Activated B cell treated with CpG ODN at 0.5 μM for 24 hours (primary cell): ENCODE measurements around the gene CYSLTR2. TPM values are rescaled to one million over a fixed set of nuclear protein-coding genes. Genes with fewer than 3 reads are reported as not detected.
"Not testable (repeated sequence)": the region's sequence is repeated elsewhere in the genome, so short reads cannot be mapped to it uniquely, and the experiment has no call there.

Experiments used
- ATAC-seq: fragments of 200-7000 bp; cut with Tn5 transposase; one replicate; pipeline ENCODE4 v1.10.0; 2021; ENCODE audit warnings: low read depth, mild to moderate bottlenecking, moderate library complexity
- CTCF ChIA-PET: fragments of 350-600 bp; sonication (Branson Sonifier 250); formaldehyde crosslinking; loops from one replicate; lab custom pipeline; 2021; ENCODE audit warnings: antibody characterized with exemption; lab: Charles Lee
- POLR2A ChIA-PET: fragments of 350-600 bp; sonication (Branson Sonifier 250); formaldehyde crosslinking; loops from one replicate; lab custom pipeline; 2021; ENCODE audit warnings: antibody characterized with exemption; lab: Charles Lee
- DNase-seq: peaks from one replicate; pipeline ENCODE4 v3.0.0; 2022
- H3K27ac Mint-ChIP-seq: one replicate; pipeline ENCODE4 v1.8.0; 2020; ENCODE audit warnings: mixed read lengths
- H3K27me3 Mint-ChIP-seq: one replicate; pipeline ENCODE4 v1.8.0; 2021; ENCODE audit warnings: mixed read lengths
- H3K36me3 Mint-ChIP-seq: one replicate; pipeline ENCODE4 v1.8.0; 2021; ENCODE audit warnings: low read depth, mixed read lengths
- H3K4me1 Mint-ChIP-seq: one replicate; pipeline ENCODE4 v1.8.0; 2021; ENCODE audit warnings: mixed read lengths
- H3K4me3 Mint-ChIP-seq: one replicate; pipeline ENCODE4 v1.8.0; 2020; ENCODE audit warnings: mild to moderate bottlenecking, mixed read lengths
- H3K9me3 Mint-ChIP-seq: one replicate; pipeline ENCODE4 v1.8.0; 2020; ENCODE audit warnings: mixed read lengths
- intact Hi-C: fragments of 100-400 bp; cut with micrococcal nuclease; formaldehyde crosslinking; loops from one replicate; pipeline ENCODE4 v1.15.1; 2024
- total RNA-seq: library from RNA; stranded (reverse); gene quantifications from 2 replicates; pipeline ENCODE4 v1.2.3, GENCODE V29; 2022
- TF ChIP-seq, protein P1 (sequence below): fragments of 200-600 bp; IDR thresholded peaks from one replicate; pipeline ENCODE4 v1.8.0; 2022; ENCODE audit warnings: antibody characterized with exemption, mild to moderate bottlenecking

Gene CYSLTR2
- total RNA-seq, 1 donor from 2014 or later, result 0.11 TPM

DNA sequence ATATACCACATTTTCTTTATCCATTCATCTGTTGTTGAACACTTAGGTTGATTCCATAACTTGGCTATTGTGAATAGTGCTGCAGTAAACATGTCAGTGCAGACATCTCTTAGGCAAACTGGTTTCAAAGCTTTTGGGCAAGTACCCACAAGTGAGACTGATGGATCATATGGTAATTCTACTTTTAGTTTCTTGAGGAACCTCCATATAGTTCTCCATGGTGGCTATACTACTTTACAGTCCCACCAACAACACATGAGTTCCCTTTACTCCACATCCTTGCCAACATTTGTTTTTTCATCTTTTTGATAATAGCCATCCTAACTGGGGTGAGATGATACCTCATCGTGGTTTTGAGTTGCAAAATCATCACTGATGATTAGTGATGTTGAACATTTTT, 8.5 kb downstream of the CYSLTR2 start:
- Mint-ChIP-seq H3K36me3 (no peaks in the 10 kb centered on the region), H3K9me3 (peaks cover 21% of the 10 kb centered on the region), H3K27ac (no peak overlapping the region), H3K27me3 (peaks cover 1% of the 10 kb centered on the region), H3K4me1 (peaks cover 13% of the 10 kb centered on the region), H3K4me3 (no peak overlapping the region)
- DNase-seq (no peak), ATAC-seq (no peak)
- TF ChIP-seq, protein P1, sequence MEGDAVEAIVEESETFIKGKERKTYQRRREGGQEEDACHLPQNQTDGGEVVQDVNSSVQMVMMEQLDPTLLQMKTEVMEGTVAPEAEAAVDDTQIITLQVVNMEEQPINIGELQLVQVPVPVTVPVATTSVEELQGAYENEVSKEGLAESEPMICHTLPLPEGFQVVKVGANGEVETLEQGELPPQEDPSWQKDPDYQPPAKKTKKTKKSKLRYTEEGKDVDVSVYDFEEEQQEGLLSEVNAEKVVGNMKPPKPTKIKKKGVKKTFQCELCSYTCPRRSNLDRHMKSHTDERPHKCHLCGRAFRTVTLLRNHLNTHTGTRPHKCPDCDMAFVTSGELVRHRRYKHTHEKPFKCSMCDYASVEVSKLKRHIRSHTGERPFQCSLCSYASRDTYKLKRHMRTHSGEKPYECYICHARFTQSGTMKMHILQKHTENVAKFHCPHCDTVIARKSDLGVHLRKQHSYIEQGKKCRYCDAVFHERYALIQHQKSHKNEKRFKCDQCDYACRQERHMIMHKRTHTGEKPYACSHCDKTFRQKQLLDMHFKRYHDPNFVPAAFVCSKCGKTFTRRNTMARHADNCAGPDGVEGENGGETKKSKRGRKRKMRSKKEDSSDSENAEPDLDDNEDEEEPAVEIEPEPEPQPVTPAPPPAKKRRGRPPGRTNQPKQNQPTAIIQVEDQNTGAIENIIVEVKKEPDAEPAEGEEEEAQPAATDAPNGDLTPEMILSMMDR, result no peak
- intact Hi-C loops, result no loop called here
- ChIA-PET CTCF (no interaction called here), POLR2A (no interaction called here)

DNA sequence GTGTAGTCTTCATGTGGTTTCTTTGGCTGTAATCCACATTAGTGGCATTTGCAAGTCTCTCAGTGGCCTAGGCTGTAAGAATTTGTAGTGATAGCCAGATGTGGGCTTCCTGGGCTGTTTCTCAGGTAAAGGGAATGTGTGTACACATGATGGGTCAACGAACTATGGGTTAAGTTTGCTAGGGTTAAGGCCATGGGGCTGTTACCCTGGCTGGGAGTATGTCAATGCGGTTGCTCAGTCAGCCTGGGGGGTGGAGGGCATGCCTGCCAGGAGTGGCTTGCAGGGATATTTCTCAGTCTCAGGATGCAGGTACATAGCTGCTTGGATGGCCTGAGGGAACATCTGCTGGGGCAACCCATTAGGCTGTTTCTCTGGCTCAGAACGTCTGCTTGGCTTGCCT, 13.4 kb downstream of the CYSLTR2 start:
- Mint-ChIP-seq H3K4me1 (no peaks in the 10 kb centered on the region), H3K4me3 (no peak overlapping the region), H3K9me3 (peaks cover 38% of the 10 kb centered on the region), H3K36me3 (peaks cover 3% of the 10 kb centered on the region), H3K27ac (no peak overlapping the region), H3K27me3 (peaks cover 4% of the 10 kb centered on the region)
- intact Hi-C loops, result no loop called here
- TF ChIP-seq, protein P1, result no peak
- POLR2A ChIA-PET, result no interaction called here
- ATAC-seq (no peak), DNase-seq (no peak)
- CTCF ChIA-PET, result no interaction called here

DNA sequence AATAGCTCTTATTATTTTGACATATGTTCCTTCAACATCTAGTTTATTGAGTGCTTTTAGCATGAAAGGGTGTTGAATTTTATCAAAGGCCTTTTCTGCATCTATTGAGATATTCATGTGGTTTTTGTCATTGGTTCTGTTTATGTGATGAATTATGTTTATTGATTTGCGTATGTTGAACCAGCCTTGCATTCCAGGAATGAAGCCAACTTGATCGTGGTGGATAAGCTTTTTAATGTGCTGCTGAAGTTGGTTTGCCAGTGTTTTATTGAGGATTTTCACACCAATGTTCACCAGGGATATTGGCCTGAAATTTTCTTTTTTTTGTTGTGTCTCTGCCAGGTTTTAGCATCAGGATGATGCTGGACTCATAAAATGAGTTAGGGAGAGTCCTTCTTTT, 17.7 kb downstream of the CYSLTR2 start:
- H3K9me3 Mint-ChIP-seq, result peaks cover 35% of the 10 kb centered on the region
- DNase-seq, H3K4me1 Mint-ChIP-seq, intact Hi-C loops, CTCF ChIA-PET, H3K27ac Mint-ChIP-seq, H3K4me3 Mint-ChIP-seq, H3K27me3 Mint-ChIP-seq, ATAC-seq, POLR2A ChIA-PET, H3K36me3 Mint-ChIP-seq: not testable (repeated sequence)

DNA sequence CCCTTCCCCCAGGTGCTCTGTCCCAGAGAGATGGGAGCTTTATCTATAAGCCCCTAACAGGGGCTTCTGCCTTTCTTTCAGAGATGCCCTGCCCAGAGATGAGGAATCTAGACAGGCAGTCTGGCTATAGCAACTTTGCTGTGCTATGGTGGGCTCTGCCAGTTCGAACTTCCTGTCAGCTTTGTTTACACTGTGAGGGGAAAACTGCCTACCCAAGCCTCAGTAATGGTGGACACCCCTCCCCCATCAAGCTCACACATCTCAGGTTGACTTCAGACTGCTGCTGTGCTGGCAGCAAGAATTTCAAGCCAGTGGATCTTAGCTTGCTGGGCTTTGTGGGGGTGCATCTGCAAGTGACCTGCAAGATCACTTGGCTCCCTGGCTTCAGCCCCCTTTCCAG, 21.5 kb downstream of the CYSLTR2 start:
- ChIA-PET POLR2A (no interaction called here), CTCF (no interaction called here)
- Mint-ChIP-seq H3K27ac (no peak overlapping the region), H3K27me3 (peaks cover 14% of the 10 kb centered on the region), H3K4me1 (no peaks in the 10 kb centered on the region), H3K4me3 (no peak overlapping the region), H3K9me3 (peaks cover 20% of the 10 kb centered on the region), H3K36me3 (peaks cover 4% of the 10 kb centered on the region)
- TF ChIP-seq, protein P1, result no peak
- DNase-seq (no peak), ATAC-seq (no peak)
- intact Hi-C loops, result no loop called here

DNA sequence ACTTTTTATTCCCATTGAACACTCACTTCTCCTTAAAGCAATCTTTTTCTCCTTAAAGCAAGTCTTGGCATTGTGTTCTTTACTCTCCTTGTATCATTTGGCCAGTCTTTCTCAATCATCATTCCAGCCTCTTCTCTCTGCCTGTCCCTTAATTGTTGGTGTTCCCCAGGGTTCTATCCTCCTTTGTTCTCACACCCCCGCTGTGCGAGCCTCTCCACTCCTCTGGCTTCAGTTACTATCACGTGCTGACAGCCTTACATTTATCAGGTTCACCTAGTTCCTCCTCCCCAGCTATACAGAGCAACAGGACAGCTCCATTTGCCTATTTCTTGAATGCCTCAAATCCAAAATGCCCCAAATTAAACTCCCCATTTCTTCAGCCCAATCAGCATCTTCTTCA, 24.6 kb downstream of the CYSLTR2 start:
- no peak for ATAC-seq
- H3K27ac Mint-ChIP-seq, result no peak overlapping the region
- no peaks in the 10 kb centered on the region for H3K36me3 Mint-ChIP-seq
- no peak overlapping the region for H3K4me3 Mint-ChIP-seq
- DNase-seq, result no peak
- TF ChIP-seq, protein P1, result no peak
- intact Hi-C loops, result no loop called here
- H3K4me1 Mint-ChIP-seq, result no peaks in the 10 kb centered on the region
- POLR2A ChIA-PET, result no interaction called here
- CTCF ChIA-PET, result no interaction called here
- peaks cover 3% of the 10 kb centered on the region for H3K9me3 Mint-ChIP-seq
- peaks cover 8% of the 10 kb centered on the region for H3K27me3 Mint-ChIP-seq

DNA sequence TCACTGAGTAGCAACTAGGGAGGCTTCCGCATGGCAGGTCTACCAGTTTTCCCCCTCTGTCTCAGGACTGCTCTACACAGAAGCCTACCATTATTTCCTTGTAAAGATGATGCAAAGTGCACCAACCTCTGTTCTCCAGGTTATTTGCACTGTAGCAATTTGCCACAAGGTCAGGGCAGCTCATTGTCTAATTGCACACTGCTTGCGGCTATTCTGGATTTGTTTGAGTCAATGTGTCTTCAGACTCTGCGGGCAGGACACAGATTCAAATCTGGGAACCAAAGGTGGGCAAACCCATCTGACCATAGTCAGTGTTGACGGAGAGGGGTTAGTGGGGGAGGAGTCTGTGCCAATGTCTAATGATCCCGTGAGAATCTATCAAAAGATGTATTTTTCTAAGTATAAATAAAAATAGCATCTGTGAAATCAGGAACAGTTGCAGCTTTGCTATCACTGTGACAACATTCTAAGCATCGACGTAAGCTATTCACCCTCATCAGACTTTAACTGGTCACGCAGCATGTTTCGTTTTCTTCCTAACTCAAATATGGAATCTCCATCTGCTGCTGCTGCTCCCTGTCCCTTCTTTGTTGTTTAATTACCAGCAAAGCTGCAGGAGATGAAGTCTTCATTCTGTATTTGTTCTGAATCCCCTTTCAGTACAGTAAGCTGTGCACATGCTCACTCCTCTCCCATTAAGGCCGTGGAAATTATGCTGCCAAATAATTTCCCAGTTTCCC, 26.4 kb downstream of the CYSLTR2 start:
- Mint-ChIP-seq H3K27me3 (peaks cover 7% of the 10 kb centered on the region), H3K4me3 (no peak overlapping the region), H3K9me3 (no peaks in the 10 kb centered on the region), H3K4me1 (no peaks in the 10 kb centered on the region), H3K27ac (no peak overlapping the region), H3K36me3 (no peaks in the 10 kb centered on the region)
- intact Hi-C loops, result no loop called here
- ATAC-seq (no peak), DNase-seq (no peak)
- TF ChIP-seq, protein P1, result no peak
- POLR2A ChIA-PET, result no interaction called here
- CTCF ChIA-PET, result no interaction called here
